ENCODE measurements around the gene CAMKMT.

GRCh38 chr2:44713170-44713569, 351.4 kb downstream of the CAMKMT start:
- no peak for TF ChIP-seq CTCF (IDR thresholded peaks at IDR 0.05)
- TF ChIP-seq POLR2A (IDR thresholded peaks at IDR 0.05) = no peak
- TF ChIP-seq POLR2AphosphoS5 (IDR thresholded peaks at IDR 0.05) = no peak
